Measurements from ENCODE around the gene CORO1C.

DNA sequence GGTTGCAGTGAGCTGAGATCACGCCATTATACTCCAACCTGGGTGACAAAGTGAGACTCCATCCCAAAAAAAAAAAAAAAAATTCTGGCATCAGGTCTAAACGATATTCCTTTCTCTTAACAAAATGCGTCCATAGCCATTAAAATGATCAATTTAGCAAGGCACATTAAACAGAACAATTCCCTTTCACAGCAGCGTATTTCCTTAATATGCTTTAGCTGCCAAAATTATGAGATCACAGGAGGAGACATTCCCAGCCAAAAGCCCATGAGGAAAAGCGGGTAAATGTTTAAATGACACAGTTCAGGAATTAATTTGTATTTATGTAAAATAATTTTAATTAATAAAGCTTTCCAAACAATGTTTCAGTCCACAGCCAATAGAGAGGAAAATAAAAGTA is 54.6 kb downstream of the CORO1C start:
- TF ChIP-seq, protein P1, sequence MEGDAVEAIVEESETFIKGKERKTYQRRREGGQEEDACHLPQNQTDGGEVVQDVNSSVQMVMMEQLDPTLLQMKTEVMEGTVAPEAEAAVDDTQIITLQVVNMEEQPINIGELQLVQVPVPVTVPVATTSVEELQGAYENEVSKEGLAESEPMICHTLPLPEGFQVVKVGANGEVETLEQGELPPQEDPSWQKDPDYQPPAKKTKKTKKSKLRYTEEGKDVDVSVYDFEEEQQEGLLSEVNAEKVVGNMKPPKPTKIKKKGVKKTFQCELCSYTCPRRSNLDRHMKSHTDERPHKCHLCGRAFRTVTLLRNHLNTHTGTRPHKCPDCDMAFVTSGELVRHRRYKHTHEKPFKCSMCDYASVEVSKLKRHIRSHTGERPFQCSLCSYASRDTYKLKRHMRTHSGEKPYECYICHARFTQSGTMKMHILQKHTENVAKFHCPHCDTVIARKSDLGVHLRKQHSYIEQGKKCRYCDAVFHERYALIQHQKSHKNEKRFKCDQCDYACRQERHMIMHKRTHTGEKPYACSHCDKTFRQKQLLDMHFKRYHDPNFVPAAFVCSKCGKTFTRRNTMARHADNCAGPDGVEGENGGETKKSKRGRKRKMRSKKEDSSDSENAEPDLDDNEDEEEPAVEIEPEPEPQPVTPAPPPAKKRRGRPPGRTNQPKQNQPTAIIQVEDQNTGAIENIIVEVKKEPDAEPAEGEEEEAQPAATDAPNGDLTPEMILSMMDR (IDR thresholded peaks at IDR 0.05 in 2 of 3, conservative IDR thresholded peaks at IDR 0.05 in 1 of 3; ENCODE audit: borderline replicate concordance in 1 of 3, insufficient read depth in 1 of 3, low read depth in 2 of 3, low read length in 2 of 3): no peak
- no peak for TF ChIP-seq YY1 (IDR thresholded peaks at IDR 0.05; ENCODE audit: extremely low read depth, insufficient replicate concordance, low read depth, low read length)
- TF ChIP-seq, protein P2, sequence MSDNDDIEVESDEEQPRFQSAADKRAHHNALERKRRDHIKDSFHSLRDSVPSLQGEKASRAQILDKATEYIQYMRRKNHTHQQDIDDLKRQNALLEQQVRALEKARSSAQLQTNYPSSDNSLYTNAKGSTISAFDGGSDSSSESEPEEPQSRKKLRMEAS (IDR thresholded peaks at IDR 0.05): no peak
- TF ChIP-seq, protein P3, sequence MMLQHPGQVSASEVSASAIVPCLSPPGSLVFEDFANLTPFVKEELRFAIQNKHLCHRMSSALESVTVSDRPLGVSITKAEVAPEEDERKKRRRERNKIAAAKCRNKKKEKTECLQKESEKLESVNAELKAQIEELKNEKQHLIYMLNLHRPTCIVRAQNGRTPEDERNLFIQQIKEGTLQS (IDR thresholded peaks at IDR 0.05): no peak
- TF ChIP-seq EZH2 (IDR thresholded peaks at IDR 0.05): no peak
- no peak for TF ChIP-seq CEBPB (IDR thresholded peaks at IDR 0.05; ENCODE audit: low read depth)
- no peak for TF ChIP-seq POLR2AphosphoS5 (IDR thresholded peaks at IDR 0.05; ENCODE audit: low read depth, low read length)
- TF ChIP-seq POLR2A (IDR thresholded peaks at IDR 0.05; ENCODE audit: borderline replicate concordance, extremely low read depth, insufficient read depth, insufficient read length): no peak
- no peak for TF ChIP-seq SP1 (IDR thresholded peaks at IDR 0.05; ENCODE audit: low read depth)

Measured in HCT116 (cell line).